Neuronal stem cell (in vitro differentiated cells): ENCODE data around the gene PGD.
A peak's percentile ranks its signal among the peaks of the same experiment; 100 is the strongest.

Experiments
- DNase-seq: peaks from one replicate; pipeline ENCODE4 v3.0.0-alpha.2; 2013; ENCODE audit warnings: low spot score
- H2AFZ ChIP-seq: one replicate; pipeline ENCODE4 v1.6.1; 2013; ENCODE audit warnings: mild to moderate bottlenecking, low read length, inconsistent platforms
- H2AK5ac ChIP-seq: 2 replicates; pipeline ENCODE4 v1.6.1; 2013; ENCODE audit warnings: low read depth, mild to moderate bottlenecking, inconsistent platforms, low read length, moderate library complexity, mixed read lengths
- H2BK120ac ChIP-seq: 2 replicates; pipeline ENCODE4 v1.6.1; 2013; ENCODE audit warnings: low read depth, mild to moderate bottlenecking, inconsistent platforms, low read length, moderate library complexity, mixed read lengths
- H2BK12ac ChIP-seq: one replicate; pipeline ENCODE4 v1.6.1; 2013; ENCODE audit warnings: low read length, inconsistent platforms
- H2BK15ac ChIP-seq: 2 replicates; pipeline ENCODE4 v1.6.1; 2013; ENCODE audit warnings: mild to moderate bottlenecking, low read length, inconsistent platforms, mixed read lengths
- H2BK5ac ChIP-seq: one replicate; pipeline ENCODE4 v1.6.1; 2013; ENCODE audit warnings: inconsistent platforms, mild to moderate bottlenecking, low read length, moderate library complexity
- H3K14ac ChIP-seq: one replicate; pipeline ENCODE4 v1.6.1; 2013; ENCODE audit warnings: low read length, inconsistent platforms
- H3K18ac ChIP-seq: 2 replicates; pipeline ENCODE4 v1.6.1; 2013; ENCODE audit warnings: low read length, inconsistent platforms
- H3K23ac ChIP-seq: 2 replicates; pipeline ENCODE4 v1.6.1; 2013; ENCODE audit warnings: low read depth, mild to moderate bottlenecking, mixed read lengths, low read length, inconsistent platforms; ENCODE audit not compliant: poor library complexity
- H3K27ac ChIP-seq: replicated peaks from 3 replicates; pipeline ENCODE4 v1.5.1; 2013; ENCODE audit warnings: low read length, inconsistent platforms
- H3K27me3 ChIP-seq, 3 experiments: 2 replicates each; pipeline ENCODE4 v1.6.1; 2013; ENCODE audit warnings: low read length in 3 of 3, mild to moderate bottlenecking in 2 of 3, inconsistent platforms in 1 of 3, low read depth in 1 of 3, mixed read lengths in 1 of 3, moderate library complexity in 1 of 3; ENCODE audit not compliant: control insufficient read depth in 3 of 3, insufficient read depth in 3 of 3
- H3K36me3 ChIP-seq, 2 donors: replicated peaks in 1 of 2; 2 replicates each; pipeline ENCODE4 v1.6.1; 2013; ENCODE audit warnings: low read length in 2 of 2; ENCODE audit not compliant: control insufficient read depth in 2 of 2, insufficient read depth in 2 of 2
- H3K4ac ChIP-seq: 2 replicates; pipeline ENCODE4 v1.6.1; 2013; ENCODE audit warnings: inconsistent platforms, mild to moderate bottlenecking, low read length, moderate library complexity
- H3K4me1 ChIP-seq, 2 donors: 1 replicate in 1 of 2; 2 replicates in 1 of 2; pipeline ENCODE4 v1.6.1; 2013; ENCODE audit warnings: low read length in 2 of 2, low read depth in 1 of 2; ENCODE audit not compliant: control insufficient read depth in 2 of 2, insufficient read depth in 1 of 2
- H3K4me2 ChIP-seq: one replicate; pipeline ENCODE4 v1.6.1; 2013; ENCODE audit warnings: mild to moderate bottlenecking, low read length, inconsistent platforms; ENCODE audit not compliant: insufficient read depth, poor library complexity, severe bottlenecking
- H3K4me3 ChIP-seq, 2 donors: 2 replicates each; pipeline ENCODE4 v1.5.1; 2013; ENCODE audit warnings: low read length in 2 of 2, mild to moderate bottlenecking in 2 of 2, inconsistent platforms in 1 of 2, moderate library complexity in 1 of 2
- H3K79me1 ChIP-seq: one replicate; pipeline ENCODE4 v1.6.1; 2013; ENCODE audit warnings: low read depth, mild to moderate bottlenecking, inconsistent platforms, low read length, moderate library complexity
- H3K9ac ChIP-seq: one replicate; pipeline ENCODE4 v1.6.1; 2013; ENCODE audit warnings: mild to moderate bottlenecking, low read depth, low read length, inconsistent platforms; ENCODE audit not compliant: poor library complexity
- H3K9me3 ChIP-seq, 2 donors: replicated peaks in 1 of 2; 2 replicates each; pipeline versions ENCODE3 to v1.6.1; 2013; ENCODE audit warnings: low read length in 2 of 2, mild to moderate bottlenecking in 2 of 2, inconsistent platforms in 1 of 2, low read depth in 1 of 2, mixed read lengths in 1 of 2, moderate library complexity in 1 of 2; ENCODE audit not compliant: control insufficient read depth in 2 of 2, insufficient read depth in 1 of 2
- H4K8ac ChIP-seq: one replicate; pipeline ENCODE4 v1.6.1; 2013; ENCODE audit warnings: low read depth, mild to moderate bottlenecking, inconsistent platforms, low read length, moderate library complexity
- H4K91ac ChIP-seq: one replicate; pipeline ENCODE4 v1.6.1; 2013; ENCODE audit warnings: low read length, low read depth, mild to moderate bottlenecking, inconsistent platforms; ENCODE audit not compliant: poor library complexity
- WGBS, 2 donors: extraction: QIAGEN DNeasy Blood & Tissue Kit; methylation state at CpG; one replicate each; pipeline ENCODE4 v1.1.7; 2013; ENCODE audit warnings: missing lambda C conversion rate in 2 of 2, mixed read lengths in 1 of 2; ENCODE audit not compliant: insufficient read length in 2 of 2, insufficient replicate concordance in 1 of 2; ENCODE audit errors: extremely low coverage in 2 of 2; 5-methylcytosine and 5-hydroxymethylcytosine counted together

Gene PGD

DNA sequence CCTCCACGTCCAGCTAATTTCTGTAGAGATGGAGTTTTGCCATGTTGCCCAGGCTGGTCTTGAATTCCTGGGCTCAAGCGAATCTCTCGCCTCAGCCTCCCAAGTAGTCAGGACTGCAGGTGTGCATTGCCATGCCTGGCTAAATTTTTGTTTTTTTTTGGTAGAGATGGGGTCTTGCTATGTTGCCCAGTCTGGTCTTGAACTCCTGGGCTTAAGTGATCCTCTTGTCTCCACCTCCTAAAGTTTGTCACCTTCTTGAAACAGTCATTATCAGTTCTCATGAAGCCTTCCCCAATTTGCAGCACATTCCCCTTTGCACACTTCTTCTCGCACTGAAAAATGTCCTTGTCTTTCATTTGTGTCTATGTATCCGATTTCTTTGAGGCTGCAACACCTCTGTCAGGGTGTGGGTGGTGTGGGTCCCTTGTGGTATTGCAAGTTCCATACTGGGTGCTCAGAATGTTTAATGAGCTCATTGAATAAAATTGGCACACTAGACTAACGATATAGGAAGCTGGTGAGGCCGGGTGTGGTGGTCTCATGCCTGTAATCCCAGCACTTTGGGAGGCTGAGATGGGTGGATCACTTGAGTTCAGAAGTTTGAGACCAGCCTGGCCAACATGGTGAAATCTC is 48.0 kb downstream of the PGD start:
- H3K9ac ChIP-seq, result no peak overlapping the region
- H2AFZ ChIP-seq, result no peak overlapping the region
- no peak overlapping the region for H2AK5ac ChIP-seq
- no peak overlapping the region for H3K4ac ChIP-seq
- H3K4me1 ChIP-seq, result peaks cover 5 to 6% of the 10 kb centered on the region in 2 donors
- no peak overlapping the region for H2BK15ac ChIP-seq
- no peak overlapping the region for H3K4me2 ChIP-seq
- no peak overlapping the region for H4K91ac ChIP-seq
- no peak for DNase-seq
- no peaks in the 10 kb centered on the region for H3K9me3 ChIP-seq
- peaks cover 3% of the 10 kb centered on the region for H3K79me1 ChIP-seq
- no peak overlapping the region for H3K18ac ChIP-seq
- no peaks in the 10 kb centered on the region for H3K27me3 ChIP-seq
- H3K23ac ChIP-seq, result no peak overlapping the region
- H4K8ac ChIP-seq, result no peak overlapping the region
- no peak overlapping the region for H3K27ac ChIP-seq
- no peak overlapping the region for H3K14ac ChIP-seq
- H3K36me3 ChIP-seq, result peaks cover 4 to 37% of the 10 kb centered on the region in 2 donors
- H3K4me3 ChIP-seq, result no peak overlapping the region
- no peak overlapping the region for H2BK120ac ChIP-seq
- H2BK12ac ChIP-seq, result no peak overlapping the region
- no CpG with 5 or more reads among the region's 7 CpGs for WGBS, 2 donors
- H2BK5ac ChIP-seq, result no peak overlapping the region

DNA sequence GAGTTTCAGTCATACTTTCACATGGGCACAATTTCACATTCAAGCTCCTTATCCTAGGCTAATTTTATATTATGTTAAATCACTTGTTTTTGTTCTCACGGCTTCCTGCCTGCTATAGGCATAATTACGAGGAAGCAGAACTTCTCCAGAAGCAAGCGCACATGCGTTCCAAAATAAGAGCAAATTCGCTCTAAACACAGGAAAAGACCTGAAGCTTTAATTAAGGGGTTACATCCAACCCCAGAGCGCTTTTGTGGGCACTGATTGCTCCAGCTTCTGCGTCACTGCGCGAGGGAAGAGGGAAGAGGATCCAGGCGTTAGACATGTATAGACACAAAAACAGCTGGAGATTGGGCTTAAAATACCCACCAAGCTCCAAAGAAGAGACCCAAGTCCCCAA is 50.9 kb downstream of the PGD start, which contains the start of gene CORT:
Gene CORT (plus strand): TSS at position 281 of the 400 bp plus-strand sequence. CDS start 193 bp downstream, outside the sequence.
- no peak within 1 kb of the TSS for H4K91ac ChIP-seq
- H3K36me3 ChIP-seq, result peaks cover 4 to 26% of the 10 kb centered on the region in 2 donors
- peak within 1 kb of the TSS; percentile 90 for H3K23ac ChIP-seq
- H3K14ac ChIP-seq, result peak within 1 kb of the TSS; percentile 61
- no peak within 1 kb of the TSS for H3K27ac ChIP-seq
- H3K27me3 ChIP-seq, result no peaks in the 10 kb centered on the region
- H3K4me3 ChIP-seq, result no peak within 1 kb of the TSS
- H3K9me3 ChIP-seq, result peaks cover 0 to 4% of the 10 kb centered on the region in 2 donors
- no peak within 1 kb of the TSS for H2BK5ac ChIP-seq
- no CpG with 5 or more reads among the region's 10 CpGs for WGBS, 2 donors
- H3K4me2 ChIP-seq, result no peak within 1 kb of the TSS
- H2AFZ ChIP-seq, result no peak within 1 kb of the TSS
- H3K4me1 ChIP-seq, result peaks cover 5 to 6% of the 10 kb centered on the region in 2 donors
- peak within 1 kb of the TSS; percentile 53 for H3K9ac ChIP-seq
- H2BK15ac ChIP-seq, result no peak within 1 kb of the TSS
- no peak within 1 kb of the TSS for H2AK5ac ChIP-seq
- H3K18ac ChIP-seq, result peak within 1 kb of the TSS; percentile 24
- H3K79me1 ChIP-seq, result peaks cover 3% of the 10 kb centered on the region
- no peak within 1 kb of the TSS for H2BK12ac ChIP-seq
- H4K8ac ChIP-seq, result peak within 1 kb of the TSS; percentile 70
- peak within 1 kb of the TSS; percentile 19 for H3K4ac ChIP-seq
- no peak within 1 kb of the TSS for H2BK120ac ChIP-seq
- DNase-seq, result no peak

DNA sequence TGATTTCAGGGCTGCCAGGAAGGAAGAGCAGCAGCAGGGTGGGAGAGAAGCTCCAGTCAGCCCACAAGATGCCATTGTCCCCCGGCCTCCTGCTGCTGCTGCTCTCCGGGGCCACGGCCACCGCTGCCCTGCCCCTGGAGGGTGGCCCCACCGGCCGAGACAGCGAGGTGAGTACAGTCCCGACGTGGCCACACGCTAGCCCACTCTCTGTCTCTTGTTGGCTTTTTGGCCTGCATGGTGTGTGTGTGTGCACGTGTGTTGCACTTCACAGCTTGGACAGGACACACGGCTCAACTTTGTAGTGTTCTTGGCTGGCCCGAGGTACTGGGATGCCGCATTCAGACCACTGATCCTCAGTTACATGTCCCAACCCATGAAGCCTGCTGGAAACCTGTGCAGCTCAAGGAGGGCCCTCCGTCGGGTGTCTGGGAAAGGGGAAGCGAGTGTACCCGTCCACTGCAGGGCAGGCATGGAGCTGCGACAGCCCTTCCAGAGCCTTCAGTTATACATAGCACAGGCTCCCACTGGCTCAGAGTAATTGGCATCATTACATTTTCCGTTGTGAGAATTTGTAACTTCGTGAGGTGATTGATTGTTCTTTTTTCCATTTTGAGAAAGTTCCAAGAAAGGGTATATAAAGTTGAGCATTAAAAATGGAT is 51.4 kb downstream of the PGD start:
- no peak overlapping the region for H2BK12ac ChIP-seq
- H3K18ac ChIP-seq, result peak overlapping the region; percentile 24
- H2AFZ ChIP-seq, result no peak overlapping the region
- H4K8ac ChIP-seq, result peak overlapping the region; percentile 70
- no peak overlapping the region for H2BK5ac ChIP-seq
- H3K9ac ChIP-seq, result peak overlapping the region; percentile 53
- peak overlapping the region; percentile 19 for H3K4ac ChIP-seq
- peaks cover 5 to 6% of the 10 kb centered on the region in 2 donors for H3K4me1 ChIP-seq
- H3K27ac ChIP-seq, result no peak overlapping the region
- H3K9me3 ChIP-seq, result peaks cover 0 to 5% of the 10 kb centered on the region in 2 donors
- peaks cover 4 to 21% of the 10 kb centered on the region in 2 donors for H3K36me3 ChIP-seq
- H2BK120ac ChIP-seq, result no peak overlapping the region
- no peak overlapping the region for H2BK15ac ChIP-seq
- H3K27me3 ChIP-seq, result no peaks in the 10 kb centered on the region
- DNase-seq, result no peak
- H3K4me2 ChIP-seq, result no peak overlapping the region
- H4K91ac ChIP-seq, result no peak overlapping the region
- H3K79me1 ChIP-seq, result peaks cover 3% of the 10 kb centered on the region
- H2AK5ac ChIP-seq, result no peak overlapping the region
- peak overlapping the region; percentile 61 for H3K14ac ChIP-seq
- WGBS, 2 donors, result no CpG with 5 or more reads among the region's 21 CpGs
- H3K23ac ChIP-seq, result peak overlapping the region; percentile 8
- H3K4me3 ChIP-seq, result no peak overlapping the region

DNA sequence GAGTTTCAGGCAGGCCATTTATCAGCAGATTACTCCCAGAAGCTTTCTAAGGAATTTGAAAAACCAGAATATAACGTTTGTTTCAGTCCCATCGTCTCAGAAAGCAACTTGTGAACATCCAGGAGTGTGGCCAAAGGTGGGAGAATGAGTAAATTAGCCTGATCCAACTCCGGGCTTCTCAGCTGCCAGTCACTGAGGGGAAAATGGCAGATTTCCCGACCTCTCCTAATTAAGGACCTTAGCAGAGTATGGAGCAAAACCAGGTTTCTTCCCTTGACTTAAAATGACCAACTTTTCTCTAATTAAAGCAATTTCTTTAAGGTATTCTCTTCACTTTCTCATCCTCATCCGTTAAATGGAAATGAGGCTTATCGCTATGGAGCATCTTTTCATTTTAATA is 52.0 kb downstream of the PGD start:
- Histone ChIP-seq H3K18ac (no peak overlapping the region), H2BK120ac (no peak overlapping the region), H3K27me3 (no peaks in the 10 kb centered on the region), H2AFZ (no peak overlapping the region), H3K9me3 (peaks cover 0 to 5% of the 10 kb centered on the region in 2 donors), H3K4me3 (no peak overlapping the region), H3K9ac (no peak overlapping the region), H2AK5ac (no peak overlapping the region), H3K27ac (no peak overlapping the region), H3K14ac (no peak overlapping the region), H3K4me1 (peaks cover 5 to 6% of the 10 kb centered on the region in 2 donors), H2BK5ac (no peak overlapping the region), H4K91ac (no peak overlapping the region), H4K8ac (no peak overlapping the region), H3K79me1 (peaks cover 3% of the 10 kb centered on the region), H2BK15ac (no peak overlapping the region), H3K36me3 (peaks cover 4 to 21% of the 10 kb centered on the region in 2 donors), H3K4ac (no peak overlapping the region), H3K23ac (no peak overlapping the region), H2BK12ac (no peak overlapping the region), H3K4me2 (no peak overlapping the region)
- DNase-seq, result no peak
- WGBS, 2 donors, result no CpG with 5 or more reads among the region's 6 CpGs
